Parathyroid adenoma (tissue), 2 donors: Measurements from ENCODE around the gene TIMM50.

Experiments used
- H2AFZ ChIP-seq: fragments of 300-600 bp; sonication (generic); one replicate; pipeline ENCODE4 v1.7.0; 2017; ENCODE audit warnings: antibody characterized with exemption, mild to moderate bottlenecking
- H3K27ac ChIP-seq: fragments of 300-600 bp; sonication (generic); one replicate; pipeline ENCODE4 v1.7.0; 2017
- H3K27me3 ChIP-seq: fragments of 300-600 bp; sonication (generic); one replicate; pipeline ENCODE4 v1.7.0; 2017; ENCODE audit warnings: low read length; ENCODE audit not compliant: control insufficient read depth, insufficient read depth
- H3K36me3 ChIP-seq: fragments of 300-600 bp; sonication (generic); one replicate; pipeline ENCODE4 v1.7.0; 2017; ENCODE audit warnings: low read length; ENCODE audit not compliant: control insufficient read depth, insufficient read depth
- H3K4me1 ChIP-seq: fragments of 300-600 bp; sonication (generic); one replicate; pipeline ENCODE4 v1.7.0; 2017; ENCODE audit warnings: control low read depth
- H3K4me2 ChIP-seq: fragments of 300-600 bp; sonication (generic); one replicate; pipeline ENCODE4 v1.7.0; 2017; ENCODE audit warnings: low read length
- H3K4me3 ChIP-seq: fragments of 300-600 bp; sonication (generic); one replicate; pipeline ENCODE4 v1.7.0; 2017; ENCODE audit warnings: low read depth, low read length
- H3K79me2 ChIP-seq: fragments of 300-600 bp; sonication (generic); one replicate; pipeline ENCODE4 v1.7.0; 2017; ENCODE audit warnings: control low read depth
- H3K9ac ChIP-seq: fragments of 300-600 bp; sonication (generic); one replicate; pipeline ENCODE4 v1.7.0; 2017; ENCODE audit warnings: mild to moderate bottlenecking
- H3K9me3 ChIP-seq: fragments of 300-600 bp; sonication (generic); one replicate; pipeline ENCODE4 v1.7.0; 2017; ENCODE audit warnings: low read length; ENCODE audit not compliant: control insufficient read depth
- TF ChIP-seq, protein P1 (sequence below): fragments of 300-600 bp; sonication (generic); IDR thresholded peaks from one replicate; pipeline ENCODE4 v1.7.0; 2017; ENCODE audit warnings: antibody characterized with exemption, mild to moderate bottlenecking
- donor health status: primary hyperparathyroidism.

The TIMM50 gene

GRCh38 chr19:39532233-39533002 lies 51.8 kb downstream of the TIMM50 start, which contains the start of gene EID2B:
TSS of gene EID2B (minus strand) at chr19:39532852. CDS start at chr19:39532802, 50 bp downstream.
- Histone ChIP-seq H3K4me3 (peak within 1 kb of the TSS; percentile 92), H3K36me3 (no peaks in the 10 kb centered on the region), H3K4me2 (peak within 1 kb of the TSS; percentile 85), H3K4me1 (peaks cover 3% of the 10 kb centered on the region), H3K27ac (peak within 1 kb of the TSS; percentile 50), H3K9me3 (no peaks in the 10 kb centered on the region), H3K27me3 (no peaks in the 10 kb centered on the region), H2AFZ (peak within 1 kb of the TSS; percentile 81), H3K79me2 (peaks cover 27% of the 10 kb centered on the region), H3K9ac (peak within 1 kb of the TSS; percentile 71)
- TF ChIP-seq, protein P1, sequence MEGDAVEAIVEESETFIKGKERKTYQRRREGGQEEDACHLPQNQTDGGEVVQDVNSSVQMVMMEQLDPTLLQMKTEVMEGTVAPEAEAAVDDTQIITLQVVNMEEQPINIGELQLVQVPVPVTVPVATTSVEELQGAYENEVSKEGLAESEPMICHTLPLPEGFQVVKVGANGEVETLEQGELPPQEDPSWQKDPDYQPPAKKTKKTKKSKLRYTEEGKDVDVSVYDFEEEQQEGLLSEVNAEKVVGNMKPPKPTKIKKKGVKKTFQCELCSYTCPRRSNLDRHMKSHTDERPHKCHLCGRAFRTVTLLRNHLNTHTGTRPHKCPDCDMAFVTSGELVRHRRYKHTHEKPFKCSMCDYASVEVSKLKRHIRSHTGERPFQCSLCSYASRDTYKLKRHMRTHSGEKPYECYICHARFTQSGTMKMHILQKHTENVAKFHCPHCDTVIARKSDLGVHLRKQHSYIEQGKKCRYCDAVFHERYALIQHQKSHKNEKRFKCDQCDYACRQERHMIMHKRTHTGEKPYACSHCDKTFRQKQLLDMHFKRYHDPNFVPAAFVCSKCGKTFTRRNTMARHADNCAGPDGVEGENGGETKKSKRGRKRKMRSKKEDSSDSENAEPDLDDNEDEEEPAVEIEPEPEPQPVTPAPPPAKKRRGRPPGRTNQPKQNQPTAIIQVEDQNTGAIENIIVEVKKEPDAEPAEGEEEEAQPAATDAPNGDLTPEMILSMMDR, result peak; percentile 99

GRCh38 chr19:39533003-39533512 lies 52.4 kb downstream of the TIMM50 start:
- H2AFZ ChIP-seq, result peak overlapping the region; percentile 81
- H3K27me3 ChIP-seq, result no peaks in the 10 kb centered on the region
- peak overlapping the region; percentile 50 for H3K27ac ChIP-seq
- no peaks in the 10 kb centered on the region for H3K36me3 ChIP-seq
- peaks cover 5% of the 10 kb centered on the region for H3K4me1 ChIP-seq
- peak overlapping the region; percentile 85 for H3K4me2 ChIP-seq
- H3K9me3 ChIP-seq, result no peaks in the 10 kb centered on the region
- TF ChIP-seq, protein P1, result no peak
- H3K4me3 ChIP-seq, result peak overlapping the region; percentile 92
- no peak overlapping the region for H3K9ac ChIP-seq
- H3K79me2 ChIP-seq, result peaks cover 27% of the 10 kb centered on the region

- no peak overlapping the region for H3K27ac ChIP-seq
Measured at GRCh38 chr19:39533791-39534190, 53.2 kb downstream of the TIMM50 start.

DNA sequence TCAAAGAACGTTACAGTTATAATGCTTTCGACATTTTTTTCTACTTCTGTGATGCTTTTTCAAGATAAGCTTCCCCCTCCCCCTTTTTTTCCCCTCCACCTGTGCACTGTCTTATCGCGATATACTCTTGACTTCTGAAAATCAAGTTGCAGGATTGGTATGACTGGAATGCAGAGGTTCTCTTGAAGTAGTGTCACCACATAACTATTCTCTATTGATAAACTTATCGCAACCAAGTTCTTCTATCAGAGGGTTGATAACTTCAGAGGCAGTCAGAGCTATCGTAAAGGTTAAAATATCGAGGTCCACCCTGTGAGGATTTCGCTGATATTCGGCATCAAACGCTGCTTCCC lies 58.5 kb downstream of the TIMM50 start:
- peaks cover 11% of the 10 kb centered on the region for H3K79me2 ChIP-seq
- peak overlapping the region; percentile 81 for H3K4me2 ChIP-seq
- H3K27ac ChIP-seq, result peak overlapping the region; percentile 83
- no peaks in the 10 kb centered on the region for H3K36me3 ChIP-seq
- peak overlapping the region; percentile 77 for H2AFZ ChIP-seq
- H3K4me1 ChIP-seq, result peaks cover 6% of the 10 kb centered on the region
- no peaks in the 10 kb centered on the region for H3K27me3 ChIP-seq
- no peak overlapping the region for H3K9ac ChIP-seq
- H3K9me3 ChIP-seq, result no peaks in the 10 kb centered on the region
- TF ChIP-seq, protein P1, result no peak
- H3K4me3 ChIP-seq, result peak overlapping the region; percentile 82

More at GRCh38 chr19:39533791-39534190, 53.2 kb downstream of the TIMM50 start:
- H3K36me3 ChIP-seq, result no peaks in the 10 kb centered on the region
- no peaks in the 10 kb centered on the region for H3K9me3 ChIP-seq
- H3K4me3 ChIP-seq, result no peak overlapping the region
- no peaks in the 10 kb centered on the region for H3K27me3 ChIP-seq
- TF ChIP-seq, protein P1, result no peak
- H2AFZ ChIP-seq, result no peak overlapping the region
- H3K4me2 ChIP-seq, result no peak overlapping the region
- peaks cover 27% of the 10 kb centered on the region for H3K79me2 ChIP-seq
- peaks cover 9% of the 10 kb centered on the region for H3K4me1 ChIP-seq
- H3K9ac ChIP-seq, result no peak overlapping the region
